Prostate gland (tissue), 2 donors: ENCODE results near the gene CFAP99. TPM values are rescaled to one million over a fixed set of nuclear protein-coding genes. Genes with fewer than 3 reads are reported as not detected.
A peak's percentile ranks its signal among the peaks of the same experiment; 100 is the strongest.

Experiments used
- DNase-seq: peaks from one replicate; pipeline ENCODE4 v3.0.0-alpha.2; 2019; ENCODE audit warnings: low spot score
- H3K27ac ChIP-seq, 2 donors: fragments of 200-600 bp; sonication (generic); 2 replicates each; pipeline ENCODE4 v1.5.1; 2017 to 2019
- H3K27me3 ChIP-seq: fragments of 200-600 bp; sonication (generic); replicated peaks from 2 replicates; pipeline ENCODE4 v1.5.1; 2019; ENCODE audit not compliant: insufficient read depth
- H3K36me3 ChIP-seq, 2 donors: fragments of 200-600 bp; sonication (generic); 1 replicate in 1 of 2; 2 replicates in 1 of 2; pipeline versions ENCODE4 v1.5.1 to v1.8.1; 2017 to 2019
- H3K4me1 ChIP-seq: fragments of 200-600 bp; sonication (generic); replicated peaks from 2 replicates; pipeline ENCODE4 v1.5.1; 2019
- H3K4me3 ChIP-seq, 2 donors: fragments of 200-600 bp; sonication (generic); 2 replicates each; pipeline ENCODE4 v1.5.1; 2017 to 2019
- H3K9me3 ChIP-seq: fragments of 200-600 bp; sonication (generic); 2 replicates; pipeline ENCODE4 v1.5.1; 2017
- POLR2A ChIP-seq: fragments of 450-650 bp; IDR thresholded peaks from one replicate; pipeline ENCODE4 v1.6.1; 2016; ENCODE audit warnings: antibody characterized with exemption, mild to moderate bottlenecking
- POLR2AphosphoS5 ChIP-seq: sonication (generic); formaldehyde crosslinking; IDR thresholded peaks from one replicate; pipeline ENCODE4 v1.6.1; 2017; ENCODE audit warnings: antibody characterized with exemption
- WGBS: methylation state at CpG from one replicate; pipeline ENCODE4 v1.1.5; 2018; 5-methylcytosine and 5-hydroxymethylcytosine counted together
- intact Hi-C: fragments of 100-400 bp; cut with DNase I; formaldehyde crosslinking; loops from one replicate; pipeline ENCODE4 v1.14.2; 2022
- total RNA-seq, 2 donors: library from RNA; depleted of rRNA; stranded (reverse); fragments of >200 nt; gene quantifications; one replicate each; pipeline ENCODE4 v1.1.0, GENCODE V29; 2016
- TF ChIP-seq, protein P1 (sequence below), 4 experiments: fragments of 200-600 bp in 2 of 4; fragments of 450-650 bp in 2 of 4; sonication (generic) in 2 of 4; IDR thresholded peaks; 1 replicate in 3 of 4; 2 replicates in 1 of 4; pipeline ENCODE4 v1.5.1; 2016 to 2019; ENCODE audit warnings: antibody characterized with exemption in 4 of 4, mild to moderate bottlenecking in 2 of 4, moderate library complexity in 2 of 4

CFAP99 gene
- 1 to 10 TPM in 1 of 2 donors, under 1 TPM in 1; 0.18 to 7.4 TPM for total RNA-seq

DNA sequence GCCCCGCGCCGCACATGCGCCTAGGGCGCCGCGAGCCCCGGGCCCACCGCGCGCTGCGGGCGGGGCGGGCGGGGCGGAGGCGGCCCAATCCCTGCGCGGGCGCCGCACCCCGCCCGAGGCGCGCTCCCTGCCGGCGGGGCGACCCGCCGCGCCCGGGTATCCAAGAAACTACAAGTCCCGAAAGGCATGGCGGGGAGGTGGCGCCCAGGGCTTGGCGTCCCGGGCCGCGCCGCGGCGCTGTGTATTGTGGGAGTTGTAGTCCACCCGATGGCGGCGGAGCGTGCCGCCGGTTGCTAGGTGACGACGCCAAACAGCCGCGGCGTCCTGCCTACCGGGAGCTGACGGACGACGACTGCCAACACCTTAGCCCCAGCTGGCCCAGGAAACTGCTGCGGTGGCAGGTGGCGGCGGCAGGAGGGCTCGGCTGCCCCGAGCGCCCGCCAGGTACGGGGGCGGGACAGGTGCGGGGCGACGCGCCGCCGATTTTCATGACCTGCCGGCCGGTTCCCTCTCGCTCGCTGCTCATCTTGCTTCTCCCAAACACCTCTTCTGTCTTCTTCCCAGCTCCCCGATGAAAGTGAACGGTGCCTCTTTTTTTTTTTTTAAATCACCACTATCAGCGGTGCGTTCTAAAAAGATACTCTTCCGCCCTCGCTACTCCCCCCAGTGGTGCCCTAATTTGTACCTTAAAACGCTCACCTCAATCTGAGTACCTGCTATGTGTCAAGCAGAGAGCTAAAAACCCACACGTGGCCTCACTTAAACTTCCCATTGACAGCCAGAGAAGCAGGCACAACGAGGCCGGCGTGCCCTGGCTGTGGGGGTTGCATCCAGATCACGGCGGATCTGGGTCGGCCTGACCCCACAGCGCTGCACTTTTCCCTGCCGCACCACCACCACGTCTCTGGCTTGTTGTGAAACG is at the start of gene CFAP99:
TSS of gene CFAP99 (plus strand) at position 306 of the 922 bp plus-strand sequence.
- under 1% methylated on average over 52 of the region's 94 CpGs for WGBS
- no peaks in the 10 kb centered on the region for H3K9me3 ChIP-seq
- intact Hi-C loops = loop anchor here (5.0 to 10.0 kb wide), 3 partner anchors 48 to 543 kb away; partner anchors contain the start of genes GRK4, MXD4, NOP14 and RNF4
- H3K4me1 ChIP-seq = peaks cover 4% of the 10 kb centered on the region
- no peaks in the 10 kb centered on the region for H3K36me3 ChIP-seq
- TF ChIP-seq POLR2AphosphoS5 (peak; percentile 86), POLR2A (no peak)
- TF ChIP-seq, protein P1, sequence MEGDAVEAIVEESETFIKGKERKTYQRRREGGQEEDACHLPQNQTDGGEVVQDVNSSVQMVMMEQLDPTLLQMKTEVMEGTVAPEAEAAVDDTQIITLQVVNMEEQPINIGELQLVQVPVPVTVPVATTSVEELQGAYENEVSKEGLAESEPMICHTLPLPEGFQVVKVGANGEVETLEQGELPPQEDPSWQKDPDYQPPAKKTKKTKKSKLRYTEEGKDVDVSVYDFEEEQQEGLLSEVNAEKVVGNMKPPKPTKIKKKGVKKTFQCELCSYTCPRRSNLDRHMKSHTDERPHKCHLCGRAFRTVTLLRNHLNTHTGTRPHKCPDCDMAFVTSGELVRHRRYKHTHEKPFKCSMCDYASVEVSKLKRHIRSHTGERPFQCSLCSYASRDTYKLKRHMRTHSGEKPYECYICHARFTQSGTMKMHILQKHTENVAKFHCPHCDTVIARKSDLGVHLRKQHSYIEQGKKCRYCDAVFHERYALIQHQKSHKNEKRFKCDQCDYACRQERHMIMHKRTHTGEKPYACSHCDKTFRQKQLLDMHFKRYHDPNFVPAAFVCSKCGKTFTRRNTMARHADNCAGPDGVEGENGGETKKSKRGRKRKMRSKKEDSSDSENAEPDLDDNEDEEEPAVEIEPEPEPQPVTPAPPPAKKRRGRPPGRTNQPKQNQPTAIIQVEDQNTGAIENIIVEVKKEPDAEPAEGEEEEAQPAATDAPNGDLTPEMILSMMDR (IDR thresholded peaks at IDR 0.05) = peak in 2 of 4 experiments; percentile 38 to 51
- H3K4me3 ChIP-seq = peak within 1 kb of the TSS; percentile 56 to 60
- peak; percentile 97 for DNase-seq
- no peak within 1 kb of the TSS for H3K27ac ChIP-seq
- no peaks in the 10 kb centered on the region for H3K27me3 ChIP-seq

DNA sequence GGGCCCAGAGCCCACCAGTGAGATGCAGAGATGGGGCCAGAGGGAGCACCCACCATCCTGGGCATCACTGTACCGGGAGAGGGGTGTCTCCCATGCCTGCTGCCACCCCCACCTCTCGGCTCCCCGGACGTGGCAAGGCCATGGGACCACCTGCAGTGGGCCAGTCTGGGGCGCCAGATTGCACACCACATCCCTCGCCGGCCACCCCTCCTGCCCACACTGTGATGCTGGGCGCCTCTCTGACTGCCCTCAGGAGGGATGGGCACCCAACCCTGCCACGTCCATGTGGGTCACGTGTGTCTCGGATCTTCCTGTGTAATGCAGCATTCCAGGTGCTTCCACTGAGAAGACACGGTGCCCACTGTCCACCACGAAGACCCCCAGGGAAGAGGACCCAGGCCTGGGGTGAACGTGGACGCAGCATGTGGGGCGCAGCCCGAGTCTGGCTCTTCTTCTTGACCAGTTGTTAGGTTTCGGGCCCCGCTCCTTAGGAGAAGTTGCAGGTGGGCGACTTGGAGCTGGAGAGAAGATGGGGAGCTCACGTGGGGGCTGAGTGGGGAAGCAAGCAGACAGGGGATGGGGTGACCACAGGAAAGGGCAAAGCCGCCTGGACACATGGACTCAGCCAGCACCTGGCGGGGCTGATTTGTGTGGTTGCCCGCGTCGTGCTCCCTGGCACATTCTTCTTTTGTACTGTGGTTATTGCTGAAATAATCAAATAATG is 48.0 kb upstream of the CFAP99 start:
- Histone ChIP-seq H3K4me3 (no peak overlapping the region), H3K4me1 (no peaks in the 10 kb centered on the region), H3K9me3 (no peaks in the 10 kb centered on the region), H3K27ac (no peak overlapping the region), H3K27me3 (no peaks in the 10 kb centered on the region), H3K36me3 (no peaks in the 10 kb centered on the region)
- WGBS = 84% methylated on average over 25 of the region's 26 CpGs
- intact Hi-C loops = no loop called here
- TF ChIP-seq POLR2A = no peak
- TF ChIP-seq POLR2AphosphoS5 = no peak
- TF ChIP-seq, protein P1 (IDR thresholded peaks at IDR 0.05) = no peak
- DNase-seq = no peak

DNA sequence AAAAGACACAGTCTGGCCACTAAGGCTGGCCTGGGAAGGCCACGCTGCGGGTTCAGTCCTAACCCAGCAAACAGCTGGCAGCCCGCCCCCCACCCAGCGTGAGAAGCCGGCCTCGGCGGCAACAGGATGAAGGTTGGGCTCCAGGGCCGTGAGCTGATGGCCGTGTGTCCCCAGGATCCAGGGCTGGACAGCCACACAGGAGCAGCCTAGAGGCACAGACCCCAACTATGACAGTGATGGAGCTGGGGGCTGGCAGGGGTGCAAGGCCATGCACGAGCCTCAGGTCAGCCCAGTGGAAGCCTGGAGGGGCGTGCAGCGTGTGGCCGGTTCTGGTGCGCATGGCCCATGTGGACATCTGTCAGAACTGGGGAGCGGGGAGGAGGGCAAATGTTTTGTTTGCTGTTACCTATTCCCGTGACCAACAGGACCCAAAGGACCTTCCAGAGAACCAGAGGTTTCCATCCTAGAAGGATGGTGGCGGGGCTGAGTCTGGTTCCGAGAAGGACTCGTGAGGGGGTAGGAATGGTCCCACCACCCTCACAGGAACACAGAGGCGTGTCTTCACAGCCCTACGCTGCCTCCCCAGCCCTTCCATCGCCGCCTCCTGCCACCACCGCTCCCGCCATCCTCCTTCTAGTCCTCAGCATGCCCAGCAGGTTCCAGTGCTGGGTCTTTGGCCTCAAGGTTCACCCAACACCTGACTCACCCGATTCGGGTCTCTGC is 46.8 kb upstream of the CFAP99 start:
- intact Hi-C loops = no loop called here

DNA sequence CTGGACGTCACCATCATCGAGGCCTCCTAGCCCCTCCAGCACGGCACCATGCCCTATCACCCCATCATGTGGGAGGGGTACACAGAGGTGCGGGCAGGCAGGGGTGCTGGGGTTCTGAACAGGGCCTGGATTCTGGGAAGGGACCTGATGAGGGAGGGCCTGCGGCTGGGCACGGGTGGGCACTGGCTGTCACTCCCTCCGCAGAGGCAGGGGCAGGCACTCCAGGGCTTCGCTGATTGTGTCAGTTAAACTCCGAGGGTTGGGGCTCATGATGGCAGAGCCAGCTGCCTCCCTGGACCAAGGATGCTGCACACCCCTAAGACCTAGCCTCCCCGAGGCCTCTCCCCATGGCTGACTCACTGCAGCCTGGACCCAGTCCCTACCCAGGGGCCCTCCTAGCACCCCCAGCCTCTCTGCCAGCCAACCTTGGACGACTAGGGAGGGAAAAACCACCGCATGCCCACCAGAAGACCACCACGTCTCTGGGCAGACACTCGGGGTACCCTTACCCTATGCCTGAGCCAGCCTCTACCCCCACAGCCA is 46.2 kb upstream of the CFAP99 start:
- no peak for DNase-seq
- H3K4me3 ChIP-seq = no peak overlapping the region
- WGBS = 83% methylated on average over 14 of the region's 14 CpGs
- no peaks in the 10 kb centered on the region for H3K4me1 ChIP-seq
- H3K36me3 ChIP-seq = no peaks in the 10 kb centered on the region
- no peak overlapping the region for H3K27ac ChIP-seq
- TF ChIP-seq POLR2AphosphoS5 (no peak), POLR2A (no peak)
- TF ChIP-seq, protein P1 (IDR thresholded peaks at IDR 0.05) = no peak
- H3K27me3 ChIP-seq = no peaks in the 10 kb centered on the region
- H3K9me3 ChIP-seq = no peaks in the 10 kb centered on the region
- intact Hi-C loops = no loop called here

More for the DNA sequence above, 46.8 kb upstream of the CFAP99 start:
- TF ChIP-seq, protein P1 (IDR thresholded peaks at IDR 0.05) = no peak
- TF ChIP-seq POLR2AphosphoS5 (no peak), POLR2A (no peak)
- Histone ChIP-seq H3K36me3 (no peaks in the 10 kb centered on the region), H3K4me3 (no peak overlapping the region), H3K27ac (no peak overlapping the region), H3K4me1 (no peaks in the 10 kb centered on the region), H3K27me3 (no peaks in the 10 kb centered on the region), H3K9me3 (no peaks in the 10 kb centered on the region)
- 73% methylated on average over 26 of the region's 27 CpGs for WGBS
- no peak for DNase-seq
